HEK293 (cell line): Measurements from ENCODE around the gene FGF9.

Source experiments
- CTCF ChIA-PET: fragments of 350-600 bp; formaldehyde crosslinking; extraction: SDS; loops from one replicate; lab custom pipeline; 2021; ENCODE audit warnings: antibody characterized with exemption; lab: Yijun Ruan, JAX
- POLR2A ChIA-PET: fragments of 300-600 bp; formaldehyde crosslinking; extraction: SDS; loops from one replicate; lab custom pipeline; 2020; ENCODE audit warnings: antibody characterized with exemption, inconsistent platforms; lab: Yijun Ruan, JAX
- H3K27ac ChIP-seq: fragments of 200-500 bp; sonication (Bioruptor generic); 2 replicates; pipeline ENCODE4 v1.5.1; 2014; ENCODE audit warnings: low read depth, low read length, control low read depth, inconsistent platforms; ENCODE audit errors: extremely low read depth
- H3K36me3 ChIP-seq, 2 experiments: fragments of 200-500 bp in 1 of 2; sonication (Bioruptor generic) in 1 of 2; 1 replicate in 1 of 2; 2 replicates in 1 of 2; pipeline ENCODE4 v1.5.1; 2014 to 2017; ENCODE audit warnings: inconsistent platforms in 2 of 2, low read length in 2 of 2; ENCODE audit not compliant: control insufficient read depth in 2 of 2, insufficient read depth in 1 of 2
- H3K4me1 ChIP-seq: fragments of 200-500 bp; sonication (Bioruptor generic); 2 replicates; pipeline ENCODE4 v1.5.1; 2014; ENCODE audit warnings: mild to moderate bottlenecking, low read length, inconsistent platforms; ENCODE audit not compliant: control insufficient read depth, insufficient read depth
- H3K4me3 ChIP-seq: 2 replicates; pipeline ENCODE4 v1.5.1; 2011; ENCODE audit warnings: low read depth, mild to moderate bottlenecking, control low read depth, low read length, moderate library complexity
- H3K9me3 ChIP-seq: fragments of 200-500 bp; sonication (Bioruptor generic); 2 replicates; pipeline ENCODE4 v1.5.1; 2014; ENCODE audit warnings: low read depth, low read length, inconsistent platforms; ENCODE audit not compliant: control insufficient read depth, insufficient read depth
- BCL11A ChIP-seq: fragments of 450-650 bp; formaldehyde crosslinking; IDR thresholded peaks from 2 replicates; pipeline ENCODE4 v1.5.1; 2016; ENCODE audit warnings: low read depth, missing biosample characterization, missing genetic modification characterization
- FEZF1 ChIP-seq: fragments of 450-650 bp; formaldehyde crosslinking; IDR thresholded peaks from 2 replicates; pipeline ENCODE4 v1.5.1; 2016; ENCODE audit warnings: missing biosample characterization, missing genetic modification characterization
- KLF16 ChIP-seq: fragments of 450-650 bp; formaldehyde crosslinking; IDR thresholded peaks from 2 replicates; pipeline ENCODE4 v1.5.1; 2017; ENCODE audit warnings: missing biosample characterization, missing genetic modification characterization
- KLF9 ChIP-seq: fragments of 450-650 bp; formaldehyde crosslinking; IDR thresholded peaks from 2 replicates; pipeline ENCODE4 v1.5.1; 2016; ENCODE audit warnings: missing biosample characterization, missing genetic modification characterization, low read depth
- MYNN ChIP-seq: fragments of 450-650 bp; formaldehyde crosslinking; IDR thresholded peaks from 2 replicates; pipeline ENCODE4 v1.5.1; 2016; ENCODE audit warnings: missing biosample characterization, missing genetic modification characterization, borderline replicate concordance
- PRDM4 ChIP-seq: fragments of 450-650 bp; formaldehyde crosslinking; IDR thresholded peaks from 2 replicates; pipeline ENCODE4 v1.5.1; 2017; ENCODE audit warnings: missing biosample characterization, missing genetic modification characterization
- SCRT2 ChIP-seq: fragments of 450-650 bp; formaldehyde crosslinking; IDR thresholded peaks from 2 replicates; pipeline ENCODE4 v1.5.1; 2016; ENCODE audit warnings: missing biosample characterization, missing genetic modification characterization
- WT1 ChIP-seq: fragments of 450-650 bp; formaldehyde crosslinking; IDR thresholded peaks from 2 replicates; pipeline ENCODE4 v1.5.1; 2016; ENCODE audit warnings: missing biosample characterization, missing genetic modification characterization
- ZBTB8A ChIP-seq: fragments of 450-650 bp; formaldehyde crosslinking; IDR thresholded peaks from 2 replicates; pipeline ENCODE4 v1.5.1; 2016; ENCODE audit warnings: missing biosample characterization, missing genetic modification characterization
- ZFP3 ChIP-seq: fragments of 450-650 bp; formaldehyde crosslinking; IDR thresholded peaks from 2 replicates; pipeline ENCODE4 v1.5.1; 2016; ENCODE audit warnings: low read depth, missing biosample characterization, missing genetic modification characterization
- ZNF132 ChIP-seq: fragments of 450-650 bp; formaldehyde crosslinking; IDR thresholded peaks from 2 replicates; pipeline ENCODE4 v1.5.1; 2017; ENCODE audit warnings: missing biosample characterization, missing genetic modification characterization, borderline replicate concordance
- ZNF146 ChIP-seq: fragments of 450-650 bp; formaldehyde crosslinking; IDR thresholded peaks from 2 replicates; pipeline ENCODE4 v1.5.1; 2016; ENCODE audit warnings: missing biosample characterization, missing genetic modification characterization
- ZNF175 ChIP-seq: fragments of 450-650 bp; formaldehyde crosslinking; IDR thresholded peaks from 2 replicates; pipeline ENCODE4 v1.5.1; 2016; ENCODE audit warnings: missing biosample characterization, missing genetic modification characterization
- ZNF2 ChIP-seq: fragments of 450-650 bp; formaldehyde crosslinking; IDR thresholded peaks from 2 replicates; pipeline ENCODE4 v1.5.1; 2016; ENCODE audit warnings: missing biosample characterization, missing genetic modification characterization
- ZNF23 ChIP-seq: fragments of 450-650 bp; formaldehyde crosslinking; IDR thresholded peaks from 2 replicates; pipeline ENCODE4 v1.5.1; 2016; ENCODE audit warnings: missing biosample characterization, missing genetic modification characterization, borderline replicate concordance
- ZNF324 ChIP-seq: fragments of 450-650 bp; formaldehyde crosslinking; IDR thresholded peaks from 2 replicates; pipeline ENCODE4 v1.5.1; 2016; ENCODE audit warnings: missing biosample characterization, missing genetic modification characterization
- ZNF37A ChIP-seq: fragments of 450-650 bp; IDR thresholded peaks from 2 replicates; pipeline ENCODE4 v1.5.1; 2018; ENCODE audit warnings: missing biosample characterization, missing genetic modification characterization
- ZNF423 ChIP-seq: fragments of 450-650 bp; formaldehyde crosslinking; IDR thresholded peaks from 2 replicates; pipeline ENCODE4 v1.5.1; 2016; ENCODE audit warnings: missing biosample characterization, missing genetic modification characterization
- ZNF621 ChIP-seq: fragments of 450-650 bp; formaldehyde crosslinking; IDR thresholded peaks from 2 replicates; pipeline ENCODE4 v1.5.1; 2017; ENCODE audit warnings: missing biosample characterization, missing genetic modification characterization
- ZNF658 ChIP-seq: fragments of 450-650 bp; formaldehyde crosslinking; IDR thresholded peaks from 2 replicates; pipeline ENCODE4; 2016; ENCODE audit warnings: missing biosample characterization, missing genetic modification characterization
- ZNF747 ChIP-seq: fragments of 450-650 bp; formaldehyde crosslinking; IDR thresholded peaks from 2 replicates; pipeline ENCODE4 v1.5.1; 2016; ENCODE audit warnings: missing biosample characterization, missing genetic modification characterization
- ZNF777 ChIP-seq: fragments of 450-650 bp; formaldehyde crosslinking; IDR thresholded peaks from 2 replicates; pipeline ENCODE4 v1.5.1; 2017; ENCODE audit warnings: missing biosample characterization, missing genetic modification characterization, borderline replicate concordance
- ZNF792 ChIP-seq: fragments of 450-650 bp; formaldehyde crosslinking; IDR thresholded peaks from 2 replicates; pipeline ENCODE4 v1.5.1; 2016; ENCODE audit warnings: missing biosample characterization, missing genetic modification characterization
- ZSCAN30 ChIP-seq: fragments of 450-650 bp; IDR thresholded peaks from 2 replicates; pipeline ENCODE4 v1.5.1; 2018; ENCODE audit warnings: missing biosample characterization, mild to moderate bottlenecking, missing genetic modification characterization, moderate library complexity
- TF ChIP-seq, protein P1 (sequence below): fragments of 450-650 bp; formaldehyde crosslinking; IDR thresholded peaks from 2 replicates; pipeline ENCODE4 v1.5.1; 2016; ENCODE audit warnings: missing biosample characterization, missing genetic modification characterization
- TF ChIP-seq, protein P2 (sequence below): fragments of 450-650 bp; formaldehyde crosslinking; IDR thresholded peaks from 2 replicates; pipeline ENCODE4 v1.5.1; 2016; ENCODE audit warnings: missing biosample characterization, missing genetic modification characterization
- TF ChIP-seq, protein P3 (sequence below): fragments of 450-650 bp; IDR thresholded peaks from 2 replicates; pipeline ENCODE4 v1.5.1; 2018; ENCODE audit warnings: missing biosample characterization, missing genetic modification characterization
- TF ChIP-seq, protein P4 (sequence below): fragments of 450-650 bp; formaldehyde crosslinking; IDR thresholded peaks from 2 replicates; pipeline ENCODE4 v1.5.1; 2016; ENCODE audit warnings: missing biosample characterization, missing genetic modification characterization

FGF9 gene

GRCh38 chr13:21691500-21691899, 20.6 kb downstream of the FGF9 start:
- TF ChIP-seq MYNN (tag by site-specific recombination) = no peak
- TF ChIP-seq ZFP3 = no peak
- TF ChIP-seq ZNF423 (tag by site-specific recombination) = no peak
- TF ChIP-seq PRDM4 = no peak
- TF ChIP-seq KLF9 (tag by site-specific recombination) = no peak
- TF ChIP-seq, protein P1, sequence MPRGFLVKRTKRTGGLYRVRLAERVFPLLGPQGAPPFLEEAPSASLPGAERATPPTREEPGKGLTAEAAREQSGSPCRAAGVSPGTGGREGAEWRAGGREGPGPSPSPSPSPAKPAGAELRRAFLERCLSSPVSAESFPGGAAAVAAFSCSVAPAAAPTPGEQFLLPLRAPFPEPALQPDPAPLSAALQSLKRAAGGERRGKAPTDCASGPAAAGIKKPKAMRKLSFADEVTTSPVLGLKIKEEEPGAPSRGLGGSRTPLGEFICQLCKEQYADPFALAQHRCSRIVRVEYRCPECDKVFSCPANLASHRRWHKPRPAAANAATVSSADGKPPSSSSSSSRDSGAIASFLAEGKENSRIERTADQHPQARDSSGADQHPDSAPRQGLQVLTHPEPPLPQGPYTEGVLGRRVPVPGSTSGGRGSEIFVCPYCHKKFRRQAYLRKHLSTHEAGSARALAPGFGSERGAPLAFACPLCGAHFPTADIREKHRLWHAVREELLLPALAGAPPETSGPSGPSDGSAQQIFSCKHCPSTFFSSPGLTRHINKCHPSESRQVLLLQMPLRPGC (tag by site-specific recombination) = no peak
- no peak for TF ChIP-seq KLF16 (tag by site-specific recombination)
- no peak for TF ChIP-seq ZNF146 (tag by site-specific recombination)
- TF ChIP-seq ZNF132 = no peak
- TF ChIP-seq ZNF37A = no peak
- no peak for TF ChIP-seq ZSCAN30
- TF ChIP-seq ZNF23 (tag by site-specific recombination) = no peak
- no peak for TF ChIP-seq FEZF1 (tag by site-specific recombination)
- TF ChIP-seq ZNF324 (tag by site-specific recombination) = no peak
- no peak for TF ChIP-seq WT1
- TF ChIP-seq ZNF777 (tag by site-specific recombination) = no peak
- no peak for TF ChIP-seq ZBTB8A
- TF ChIP-seq, protein P2, sequence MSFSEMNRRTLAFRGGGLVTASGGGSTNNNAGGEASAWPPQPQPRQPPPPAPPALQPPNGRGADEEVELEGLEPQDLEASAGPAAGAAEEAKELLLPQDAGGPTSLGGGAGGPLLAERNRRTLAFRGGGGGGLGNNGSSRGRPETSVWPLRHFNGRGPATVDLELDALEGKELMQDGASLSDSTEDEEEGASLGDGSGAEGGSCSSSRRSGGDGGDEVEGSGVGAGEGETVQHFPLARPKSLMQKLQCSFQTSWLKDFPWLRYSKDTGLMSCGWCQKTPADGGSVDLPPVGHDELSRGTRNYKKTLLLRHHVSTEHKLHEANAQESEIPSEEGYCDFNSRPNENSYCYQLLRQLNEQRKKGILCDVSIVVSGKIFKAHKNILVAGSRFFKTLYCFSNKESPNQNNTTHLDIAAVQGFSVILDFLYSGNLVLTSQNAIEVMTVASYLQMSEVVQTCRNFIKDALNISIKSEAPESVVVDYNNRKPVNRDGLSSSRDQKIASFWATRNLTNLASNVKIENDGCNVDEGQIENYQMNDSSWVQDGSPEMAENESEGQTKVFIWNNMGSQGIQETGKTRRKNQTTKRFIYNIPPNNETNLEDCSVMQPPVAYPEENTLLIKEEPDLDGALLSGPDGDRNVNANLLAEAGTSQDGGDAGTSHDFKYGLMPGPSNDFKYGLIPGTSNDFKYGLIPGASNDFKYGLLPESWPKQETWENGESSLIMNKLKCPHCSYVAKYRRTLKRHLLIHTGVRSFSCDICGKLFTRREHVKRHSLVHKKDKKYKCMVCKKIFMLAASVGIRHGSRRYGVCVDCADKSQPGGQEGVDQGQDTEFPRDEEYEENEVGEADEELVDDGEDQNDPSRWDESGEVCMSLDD = no peak
- TF ChIP-seq, all 188 proteins: peak for 0
- Histone ChIP-seq H3K4me1 (peaks cover 2% of the 10 kb centered on the region; the same call in 1 of the 2 replicates), H3K4me3 (no peak overlapping the region), H3K27ac (no peak overlapping the region), H3K36me3 (peaks cover 0 to 15% of the 10 kb centered on the region in 2 experiments; a peak in 1 of 3 replicates), H3K9me3 (no peaks in the 10 kb centered on the region)
- ChIA-PET CTCF (interaction anchor here (1.0 kb wide), 1 partner anchor 14 kb away, joined by 4 read pairs; no protein-coding TSS in a partner anchor), POLR2A (no interaction called here)

- Histone ChIP-seq H3K9me3 (no peaks in the 10 kb centered on the region), H3K4me3 (no peak overlapping the region), H3K36me3 (peaks cover 0 to 12% of the 10 kb centered on the region in 2 experiments; a peak in 1 of 3 replicates), H3K4me1 (peaks cover 2% of the 10 kb centered on the region; the same call in 1 of the 2 replicates), H3K27ac (no peak overlapping the region)
- ChIA-PET CTCF (interaction anchor here (1.0 kb wide), 1 partner anchor 14 kb away, joined by 4 read pairs; no protein-coding TSS in a partner anchor), POLR2A (no interaction called here)
- TF ChIP-seq BCL11A (tag by site-specific recombination) (no peak), ZNF792 (tag by site-specific recombination) (no peak), ZNF621 (tag by site-specific recombination) (no peak), ZNF175 (tag by site-specific recombination) (no peak), ZNF658 (tag by site-specific recombination) (no peak), ZNF2 (tag by site-specific recombination) (no peak), ZNF747 (no peak), SCRT2 (tag by site-specific recombination) (no peak)
- TF ChIP-seq, protein P3, sequence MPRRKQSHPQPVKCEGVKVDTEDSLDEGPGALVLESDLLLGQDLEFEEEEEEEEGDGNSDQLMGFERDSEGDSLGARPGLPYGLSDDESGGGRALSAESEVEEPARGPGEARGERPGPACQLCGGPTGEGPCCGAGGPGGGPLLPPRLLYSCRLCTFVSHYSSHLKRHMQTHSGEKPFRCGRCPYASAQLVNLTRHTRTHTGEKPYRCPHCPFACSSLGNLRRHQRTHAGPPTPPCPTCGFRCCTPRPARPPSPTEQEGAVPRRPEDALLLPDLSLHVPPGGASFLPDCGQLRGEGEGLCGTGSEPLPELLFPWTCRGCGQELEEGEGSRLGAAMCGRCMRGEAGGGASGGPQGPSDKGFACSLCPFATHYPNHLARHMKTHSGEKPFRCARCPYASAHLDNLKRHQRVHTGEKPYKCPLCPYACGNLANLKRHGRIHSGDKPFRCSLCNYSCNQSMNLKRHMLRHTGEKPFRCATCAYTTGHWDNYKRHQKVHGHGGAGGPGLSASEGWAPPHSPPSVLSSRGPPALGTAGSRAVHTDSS (tag by site-specific recombination) = no peak
- TF ChIP-seq, protein P4, sequence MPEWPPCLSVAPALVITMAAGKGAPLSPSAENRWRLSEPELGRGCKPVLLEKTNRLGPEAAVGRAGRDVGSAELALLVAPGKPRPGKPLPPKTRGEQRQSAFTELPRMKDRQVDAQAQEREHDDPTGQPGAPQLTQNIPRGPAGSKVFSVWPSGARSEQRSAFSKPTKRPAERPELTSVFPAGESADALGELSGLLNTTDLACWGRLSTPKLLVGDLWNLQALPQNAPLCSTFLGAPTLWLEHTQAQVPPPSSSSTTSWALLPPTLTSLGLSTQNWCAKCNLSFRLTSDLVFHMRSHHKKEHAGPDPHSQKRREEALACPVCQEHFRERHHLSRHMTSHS (tag by site-specific recombination) = no peak
Observed at GRCh38 chr13:21691928-21692327, 21.1 kb downstream of the FGF9 start.
